GM18907 (cell line): ENCODE data around the gene TMEM95.
A peak's percentile ranks its signal among the peaks of the same experiment; 100 is the strongest.
"Not testable (repeated sequence)": the region's sequence is repeated elsewhere in the genome, so short reads cannot be mapped to it uniquely, and the experiment has no call there.

Experiments
- ATAC-seq: cut with Tn5 transposase; IDR thresholded peaks from one replicate; pipeline ENCODE4 v1.9.1; 2021; ENCODE audit warnings: mild to moderate bottlenecking, moderate library complexity; ENCODE audit not compliant: unreplicated experiment

The TMEM95 gene

DNA sequence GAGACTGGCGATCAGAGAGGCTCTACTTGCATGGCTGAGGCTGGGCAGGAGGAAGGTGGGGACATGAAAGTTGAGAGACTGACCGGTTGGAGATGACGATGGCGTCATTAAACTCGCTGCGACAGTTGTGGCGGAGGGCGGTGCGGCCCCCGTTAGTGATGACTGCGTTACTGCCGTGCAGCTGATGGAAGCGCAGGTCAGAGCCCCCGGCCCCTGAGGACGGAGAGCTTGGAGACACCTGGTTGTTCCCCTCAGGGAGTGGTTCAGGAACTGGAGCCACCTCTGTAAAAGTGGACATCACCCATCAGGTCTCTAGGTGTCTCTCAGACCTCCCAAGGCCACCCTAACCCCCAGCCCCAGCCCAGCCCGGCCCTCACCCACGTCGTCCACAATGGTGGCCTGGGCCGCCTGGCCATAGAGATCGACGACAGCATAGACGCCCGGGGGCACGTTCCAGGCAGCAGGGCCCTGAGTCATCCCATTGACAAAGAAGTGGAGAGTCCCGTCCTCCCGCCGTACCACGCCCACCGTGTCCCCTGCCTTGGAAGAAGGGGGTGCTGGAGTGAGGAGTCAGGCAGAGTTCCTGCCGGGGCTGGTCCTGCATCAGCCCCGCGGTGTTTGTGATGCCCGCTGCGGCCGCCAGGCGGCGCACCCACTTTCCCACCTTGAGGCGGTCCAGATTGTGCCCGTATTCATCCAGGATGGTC lies 31.1 kb upstream of the TMEM95 start:
- no peak for ATAC-seq

- ATAC-seq, result no peak
Measured at GRCh38 chr17:7324438-7324779, 30.5 kb upstream of the TMEM95 start.

GRCh38 chr17:7325031-7325528 lies 29.9 kb upstream of the TMEM95 start:
- no peak for ATAC-seq

GRCh38 chr17:7326186-7326585 lies 28.8 kb upstream of the TMEM95 start:
- no peak for ATAC-seq

DNA sequence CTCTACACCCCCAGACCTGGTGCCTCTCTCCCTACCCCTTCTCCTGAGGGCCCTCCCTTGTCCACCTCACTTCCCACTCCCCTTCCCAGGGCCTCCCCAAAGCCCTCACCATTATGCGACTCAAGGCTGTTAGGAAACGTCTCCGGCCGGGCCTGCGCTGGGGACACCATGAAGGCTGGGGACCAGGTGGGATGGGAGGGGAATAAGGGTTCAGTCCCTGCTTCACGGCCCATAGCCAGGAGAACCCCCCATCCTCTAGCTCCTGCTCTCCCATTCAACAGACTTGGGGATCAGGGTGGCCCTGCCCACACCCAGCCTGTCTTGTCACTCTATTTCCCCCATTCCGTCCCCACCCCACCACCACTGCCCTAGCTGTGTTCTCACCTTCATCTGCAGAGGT lies 27.9 kb upstream of the TMEM95 start:
- no peak for ATAC-seq

DNA sequence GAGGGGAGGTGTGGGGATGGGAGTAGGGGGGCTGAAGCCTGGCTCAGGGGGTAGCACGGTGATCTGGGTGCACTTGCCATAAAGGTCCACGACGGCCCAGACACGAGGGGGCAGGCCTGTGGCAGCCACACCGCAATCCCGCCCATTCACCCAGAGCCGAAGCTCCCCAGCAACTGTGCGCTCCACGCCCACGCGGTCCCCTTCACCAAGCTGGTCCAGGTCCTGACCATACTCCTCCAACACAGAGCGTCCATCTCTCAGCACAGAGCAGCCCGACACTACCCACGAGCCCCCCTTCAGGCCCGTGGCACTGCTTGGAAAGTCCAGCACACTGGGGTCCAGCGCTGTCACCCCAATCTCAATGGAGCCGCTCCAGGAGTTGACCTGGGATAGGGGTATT lies 27.5 kb upstream of the TMEM95 start:
- ATAC-seq, result no peak

- no peak for ATAC-seq
Measured at GRCh38 chr17:7328009-7328408, 26.9 kb upstream of the TMEM95 start.

DNA sequence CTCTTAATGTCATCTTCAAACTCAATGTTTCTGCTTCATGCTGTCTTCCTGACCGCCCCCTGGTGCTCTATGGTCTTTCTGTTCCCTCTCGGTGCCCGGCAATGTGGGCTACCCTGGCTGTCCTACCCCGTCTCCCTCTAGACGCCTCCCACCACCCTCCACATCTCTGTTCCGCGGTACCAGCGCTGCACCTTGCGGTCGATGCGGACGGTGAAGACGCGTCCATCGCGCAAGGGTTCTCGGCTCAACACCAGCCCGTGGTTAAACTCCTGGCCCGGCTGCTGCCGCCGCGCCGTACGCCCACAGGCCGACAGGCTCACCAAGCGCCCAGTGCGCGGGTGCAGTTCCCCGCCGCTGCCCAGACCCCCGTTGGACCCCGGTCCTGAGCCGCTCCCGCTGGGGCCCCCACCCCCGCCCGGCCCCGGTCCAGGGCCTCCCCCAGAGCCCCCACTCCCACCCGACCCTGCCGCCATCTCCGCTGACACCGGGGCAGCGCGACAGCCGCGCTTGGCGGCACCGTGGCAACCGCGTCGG lies 26.0 kb upstream of the TMEM95 start, which contains the start of gene NEURL4:
Gene NEURL4 (minus strand): TSS at position 496 of the 534 bp plus-strand sequence. CDS start 23 bp downstream, at position 473.
- ATAC-seq, result peak; percentile 15

GRCh38 chr17:7329374-7329996 lies 25.5 kb upstream of the TMEM95 start:
- peak; percentile 68 for ATAC-seq

DNA sequence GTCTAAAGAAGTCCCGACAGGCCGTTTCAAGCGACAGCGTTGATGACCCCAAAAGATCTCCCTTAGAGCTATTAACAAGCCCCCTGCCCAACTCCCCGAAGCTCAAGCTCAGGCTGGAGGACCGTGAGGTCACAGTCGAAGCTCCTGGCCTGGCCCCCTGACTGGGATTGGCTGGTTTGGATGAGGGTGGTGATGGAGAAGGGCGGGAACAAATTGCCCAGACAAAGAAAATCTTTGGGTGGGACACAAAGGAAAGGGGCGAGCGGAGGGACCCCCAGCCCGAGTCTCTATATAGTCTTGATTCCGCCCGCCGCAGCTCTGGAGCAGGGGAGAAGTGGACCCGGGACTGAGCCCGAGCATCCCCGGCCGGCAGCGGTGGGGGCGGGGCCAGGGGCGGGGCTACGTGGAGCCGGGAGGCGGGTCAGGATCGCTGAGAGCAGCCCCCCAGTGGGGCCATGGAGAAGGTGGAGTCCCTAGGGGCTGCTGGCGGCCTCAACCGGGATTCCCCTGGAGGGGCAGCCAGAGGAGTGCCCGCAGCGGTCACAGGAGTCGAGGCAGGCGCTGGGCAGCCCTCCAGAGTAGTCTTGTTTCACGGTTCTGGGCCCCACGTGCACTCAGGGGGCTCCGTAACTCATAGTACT lies 24.8 kb upstream of the TMEM95 start:
- ATAC-seq, result peak; percentile 42

GRCh38 chr17:7330638-7331015 lies 24.3 kb upstream of the TMEM95 start:
- ATAC-seq, result peak; percentile 2

DNA sequence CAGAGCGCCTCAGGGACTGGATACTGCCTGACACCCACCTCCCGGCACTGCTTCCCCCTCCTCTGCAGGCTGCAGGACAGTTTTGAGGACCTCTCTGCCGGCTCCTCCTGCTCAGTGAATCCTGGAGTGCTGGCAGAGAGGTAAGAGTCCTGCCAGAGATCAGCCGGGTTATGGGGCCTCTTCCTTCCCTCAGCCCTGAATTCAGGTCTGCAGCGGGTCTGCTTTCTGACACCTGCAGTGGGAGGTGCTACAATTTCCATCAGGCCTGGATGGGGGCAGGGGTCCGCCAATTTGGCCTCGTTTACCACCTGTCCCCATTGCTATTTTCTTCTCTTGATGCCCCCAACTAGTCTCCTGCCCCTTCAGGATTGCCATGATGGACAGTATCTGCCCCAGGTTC lies 22.8 kb upstream of the TMEM95 start:
- no peak for ATAC-seq

- not testable (repeated sequence) for ATAC-seq
Measured at GRCh38 chr17:7332600-7333069, 22.3 kb upstream of the TMEM95 start.

DNA sequence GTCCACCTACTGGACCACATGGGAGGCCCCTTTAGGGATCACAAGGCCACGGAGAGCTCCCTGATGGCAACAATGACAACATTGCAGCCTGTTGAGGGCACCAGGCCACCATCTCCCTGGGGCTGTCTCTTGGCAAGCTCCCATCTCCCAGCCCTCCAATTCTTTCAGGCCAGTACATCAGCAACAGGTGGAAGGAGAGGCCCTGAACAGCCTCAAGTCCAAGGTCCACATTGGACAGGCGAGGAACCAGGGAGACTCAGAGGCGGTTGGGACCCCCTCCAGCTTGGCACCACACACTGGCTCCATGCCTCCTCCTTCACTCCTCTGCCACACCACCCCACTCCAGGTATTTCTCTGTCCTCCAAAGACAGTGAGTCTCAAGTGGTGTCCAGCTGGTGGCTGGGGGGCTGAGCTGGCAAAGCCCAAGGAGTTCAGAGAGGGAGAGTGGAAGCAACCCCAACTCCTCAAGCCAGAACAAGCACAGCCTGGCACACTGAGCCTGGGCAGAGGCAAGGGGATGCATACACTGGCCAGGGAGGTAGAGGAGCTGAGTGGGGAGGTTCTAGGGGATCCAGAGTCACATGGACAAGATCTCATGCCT lies 19.9 kb upstream of the TMEM95 start:
- no peak for ATAC-seq

DNA sequence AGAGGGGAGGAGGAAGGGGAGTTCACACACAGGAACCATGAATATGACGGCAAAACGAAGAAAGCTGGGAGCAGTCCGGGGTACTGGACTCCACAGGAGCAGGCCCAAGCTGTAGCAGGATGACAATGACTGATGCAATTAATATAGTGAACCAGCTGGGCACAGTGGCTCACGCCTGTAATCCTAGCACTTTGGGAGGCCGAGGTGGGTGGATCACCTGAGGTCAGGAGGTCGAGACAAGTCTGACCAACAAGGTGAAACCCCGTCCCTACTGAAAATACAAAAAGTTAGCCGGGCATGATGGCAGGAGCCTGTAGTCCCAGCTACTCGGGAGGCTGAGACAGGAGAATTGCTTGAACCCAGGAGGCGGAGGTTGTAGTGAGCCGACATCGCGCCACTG lies 19.2 kb upstream of the TMEM95 start:
- not testable (repeated sequence) for ATAC-seq

- ATAC-seq, result peak; percentile 65
Measured at GRCh38 chr17:7336240-7337175, 18.4 kb upstream of the TMEM95 start, which contains the start of gene ACAP1. ACAP1 (plus strand) TSS chr17:7336529; CDS start chr17:7336735, 206 bp downstream.

- ATAC-seq, result not testable (repeated sequence)
Measured at GRCh38 chr17:7337600-7337999, 17.4 kb upstream of the TMEM95 start.

DNA sequence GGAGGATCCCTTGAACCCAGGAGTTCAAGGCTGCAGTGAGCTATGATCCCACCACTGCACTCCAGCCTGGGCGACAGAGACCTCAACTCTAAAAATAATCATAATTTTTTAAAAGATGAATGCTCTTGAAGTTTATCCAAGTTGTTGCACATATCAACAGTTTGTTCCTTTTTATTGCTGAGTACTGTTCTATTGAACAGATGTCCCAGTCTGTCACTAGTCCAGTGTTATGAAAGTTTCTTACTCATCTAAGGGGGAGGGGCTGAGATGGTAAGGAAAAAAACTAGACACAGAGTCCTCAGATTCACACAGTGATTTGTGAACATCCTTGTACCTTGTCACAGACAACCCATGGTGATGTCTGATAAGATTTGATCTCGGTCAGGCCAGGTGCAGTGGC lies 14.8 kb upstream of the TMEM95 start:
- no peak for ATAC-seq

GRCh38 chr17:7341842-7342241 lies 13.1 kb upstream of the TMEM95 start:
- ATAC-seq, result no peak

DNA sequence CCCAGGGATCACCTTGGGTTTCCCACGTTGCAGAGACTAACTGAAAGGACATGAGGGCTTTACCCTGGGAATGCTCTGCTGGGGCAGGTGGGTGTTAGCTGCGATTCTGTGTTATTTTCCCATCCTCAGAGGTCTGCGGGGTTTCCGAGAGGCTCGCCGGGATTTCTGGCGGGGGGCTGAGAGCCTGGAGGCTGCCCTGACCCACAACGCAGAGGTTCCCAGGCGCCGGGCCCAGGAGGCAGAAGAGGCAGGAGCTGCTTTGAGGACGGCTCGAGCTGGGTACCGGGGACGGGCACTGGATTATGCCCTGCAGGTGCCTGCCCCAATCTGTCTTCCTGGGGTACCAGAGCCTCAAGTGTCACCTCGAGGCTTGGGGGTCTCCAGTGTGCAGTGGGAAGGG lies 11.7 kb upstream of the TMEM95 start:
- no peak for ATAC-seq
